Measurements from ENCODE around the gene GMCL2. TPM values are rescaled to one million over a fixed set of nuclear protein-coding genes. Genes with fewer than 3 reads are reported as not detected.

Gene GMCL2
- total and polyA plus RNA-seq, 4 donors = not detected

- no peak overlapping the region for H3K27ac ChIP-seq (ENCODE audit: low read depth in 1 of 2, low read length in 1 of 2)
- no peak for DNase-seq
- WGBS, 2 donors = 90 to 92% methylated on average over 15 of the region's 15 CpGs
- peaks cover 0 to 11% (median 4%) of the 10 kb centered on the region in 5 donors for H3K4me1 ChIP-seq (ENCODE audit: control insufficient read depth in 5 of 5, insufficient read depth in 5 of 5, low read length in 5 of 5)
- peaks cover 21 to 64% (median 43%) of the 10 kb centered on the region in 4 donors for H3K36me3 ChIP-seq (ENCODE audit: control insufficient read depth in 4 of 4, insufficient read depth in 4 of 4, low read length in 4 of 4)
- TF ChIP-seq CTCF (IDR thresholded peaks at IDR 0.05; ENCODE audit: control extremely low read depth, extremely low read depth) = no peak
- H3K9me3 ChIP-seq (ENCODE audit: control insufficient read depth in 4 of 4, insufficient read depth in 3 of 4, low read length in 3 of 4) = no peaks in the 10 kb centered on the region
- ATAC-seq (ENCODE audit: insufficient read depth, low FRiP score) = no peak
- H3K4me3 ChIP-seq = no peak overlapping the region
- no peak overlapping the region for H3K9ac ChIP-seq (ENCODE audit: insufficient read depth in 1 of 2, low read length in 2 of 2)
- no peaks in the 10 kb centered on the region for H3K27me3 ChIP-seq (ENCODE audit: control insufficient read depth in 3 of 3, insufficient read depth in 3 of 3, low read length in 2 of 3)
These were observed 39.8 kb downstream of the GMCL2 start for GRCh38 chr5:178147406-178147805.

GRCh38 chr5:178145965-178146820 is 41.0 kb downstream of the GMCL2 start:
- Histone ChIP-seq H3K9ac (ENCODE audit: insufficient read depth in 1 of 2, low read length in 2 of 2) (no peak overlapping the region), H3K27me3 (ENCODE audit: control insufficient read depth in 3 of 3, insufficient read depth in 3 of 3, low read length in 2 of 3) (no peaks in the 10 kb centered on the region), H3K27ac (ENCODE audit: low read depth in 1 of 2, low read length in 1 of 2) (no peak overlapping the region), H3K9me3 (ENCODE audit: control insufficient read depth in 4 of 4, insufficient read depth in 3 of 4, low read length in 3 of 4) (no peaks in the 10 kb centered on the region), H3K36me3 (ENCODE audit: control insufficient read depth in 4 of 4, insufficient read depth in 4 of 4, low read length in 4 of 4) (peaks cover 28 to 65% (median 45%) of the 10 kb centered on the region in 4 donors), H3K4me1 (ENCODE audit: control insufficient read depth in 5 of 5, insufficient read depth in 5 of 5, low read length in 5 of 5) (peaks cover 0 to 11% (median 0%) of the 10 kb centered on the region in 5 donors), H3K4me3 (no peak overlapping the region)
- 62 to 65% methylated on average over 14 of the region's 14 CpGs for WGBS, 2 donors
- ATAC-seq (ENCODE audit: insufficient read depth, low FRiP score) = peak; percentile 23
- TF ChIP-seq CTCF (IDR thresholded peaks at IDR 0.05; ENCODE audit: control extremely low read depth, extremely low read depth) = peak; percentile 35
- peak in 2 of 3 donors; percentile 48 to 60 for DNase-seq

- Histone ChIP-seq H3K27ac (ENCODE audit: low read depth in 1 of 2, low read length in 1 of 2) (no peak overlapping the region), H3K27me3 (ENCODE audit: control insufficient read depth in 3 of 3, insufficient read depth in 3 of 3, low read length in 2 of 3) (no peaks in the 10 kb centered on the region), H3K9me3 (ENCODE audit: control insufficient read depth in 4 of 4, insufficient read depth in 3 of 4, low read length in 3 of 4) (no peaks in the 10 kb centered on the region), H3K9ac (ENCODE audit: insufficient read depth in 1 of 2, low read length in 2 of 2) (no peak overlapping the region), H3K4me1 (ENCODE audit: control insufficient read depth in 5 of 5, insufficient read depth in 5 of 5, low read length in 5 of 5) (peaks cover 0 to 11% (median 0%) of the 10 kb centered on the region in 5 donors), H3K4me3 (no peak overlapping the region), H3K36me3 (ENCODE audit: control insufficient read depth in 4 of 4, insufficient read depth in 4 of 4, low read length in 4 of 4) (peaks cover 28 to 53% (median 33%) of the 10 kb centered on the region in 4 donors)
- DNase-seq = peak; percentile 87 to 92 (median 88)
- WGBS, 2 donors = 72 to 85% methylated on average over 10 of the region's 10 CpGs
- no peak for ATAC-seq (ENCODE audit: insufficient read depth, low FRiP score)
- TF ChIP-seq CTCF (IDR thresholded peaks at IDR 0.05; ENCODE audit: control extremely low read depth, extremely low read depth) = no peak
These were observed 43.3 kb downstream of the GMCL2 start for GRCh38 chr5:178143901-178144300.

Measured in lung (tissue), 12 donors.